ENCODE data around the gene MICOS13.

- TF ChIP-seq CTCF (conservative IDR thresholded peaks at IDR 0.05; ENCODE audit: low read length): no peak
- no peak for TF ChIP-seq EZH2phosphoT487 (IDR thresholded peaks at IDR 0.05; ENCODE audit: borderline replicate concordance)
Observed at GRCh38 chr19:5641171-5641570, 39.1 kb downstream of the MICOS13 start.
